GM12878 (cell line): Measurements from ENCODE around the gene CAPN14. TPM values are rescaled to one million over a fixed set of nuclear protein-coding genes. Genes with fewer than 3 reads are reported as not detected.

Experiments used
- ATAC-seq: fragments of 200-7000 bp; cut with Tn5 transposase; 3 replicates; pipeline ENCODE4 v1.9.1; 2020; ENCODE audit warnings: mild to moderate bottlenecking, moderate library complexity
- BruUV-seq: library from RNA; stranded (reverse); fragments of 400-500 nt; replicated peaks from 2 replicates; lab custom pipeline; 2021; lab: Mats Ljungman, UMichigan
- CTCF ChIA-PET: fragments of 300-600 bp; sonication (Branson Sonifier 250); formaldehyde crosslinking; extraction: SDS; loops from one replicate; lab custom pipeline; 2021; ENCODE audit warnings: inconsistent platforms; lab: Yijun Ruan, JAX
- POLR2A ChIA-PET: fragments of 350-600 bp; formaldehyde crosslinking; extraction: SDS; loops from one replicate; lab custom pipeline; 2021; ENCODE audit warnings: inconsistent platforms; lab: Charles Lee
- RAD21 ChIA-PET: fragments of 300-600 bp; sonication (Branson Sonifier 250); formaldehyde crosslinking; loops from one replicate; lab custom pipeline; 2023; ENCODE audit warnings: antibody characterized with exemption; ENCODE audit not compliant: unreplicated experiment; lab: Charles Lee
- SMC1A ChIA-PET: fragments of 300-600 bp; sonication (Branson Sonifier 250); formaldehyde crosslinking; loops from one replicate; lab custom pipeline; 2023; ENCODE audit not compliant: unreplicated experiment, uncharacterized antibody; lab: Charles Lee
- DNase-seq: peaks from one replicate; pipeline ENCODE4 v3.0.0-alpha.2; 2011; ENCODE audit warnings: low read depth, low spot score
- FAIRE-seq: peaks from 3 replicates; lab custom pipeline; 2011; peaks lifted over from hg19 to GRCh38; lab: Jason Lieb, UNC
- H2AFZ ChIP-seq: 2 replicates; pipeline ENCODE4 v1.6.0; 2011; ENCODE audit warnings: low read depth, low read length, control low read depth; ENCODE audit not compliant: control insufficient read depth
- H3K27ac ChIP-seq: 2 replicates; pipeline ENCODE4 v1.5.1; 2011; ENCODE audit warnings: control low read depth; ENCODE audit not compliant: control insufficient read depth, insufficient read depth
- H3K27me3 ChIP-seq, 2 experiments: replicated peaks in 1 of 2; 2 replicates each; pipeline versions ENCODE4 v1.6.0 to v1.6.1; 2011; ENCODE audit warnings: low read length in 1 of 2; ENCODE audit not compliant: control insufficient read depth in 2 of 2, insufficient read depth in 2 of 2
- H3K36me3 ChIP-seq, 2 experiments: 2 replicates each; pipeline ENCODE4 v1.5.1; 2011; ENCODE audit warnings: low read length in 1 of 2; ENCODE audit not compliant: control insufficient read depth in 2 of 2, insufficient read depth in 2 of 2
- H3K4me1 ChIP-seq: 2 replicates; pipeline ENCODE4 v1.6.1; 2011; ENCODE audit warnings: mild to moderate bottlenecking, low read length, moderate library complexity, mixed read lengths; ENCODE audit not compliant: control insufficient read depth, insufficient read depth
- H3K4me2 ChIP-seq: 2 replicates; pipeline ENCODE4 v1.6.0; 2011; ENCODE audit warnings: control low read depth; ENCODE audit not compliant: control insufficient read depth, insufficient read depth
- H3K4me3 ChIP-seq: fragments of 200-600 bp; sonication (generic); 2 replicates; pipeline ENCODE4 v1.5.1; 2016
- H3K79me2 ChIP-seq: 2 replicates; pipeline ENCODE4 v1.6.0; 2011; ENCODE audit warnings: low read length; ENCODE audit not compliant: control insufficient read depth, insufficient read depth
- H3K9ac ChIP-seq: 2 replicates; pipeline ENCODE4 v1.8.0; 2011; ENCODE audit warnings: low read length, control low read depth, mixed read lengths; ENCODE audit not compliant: control insufficient read depth, insufficient read depth
- H3K9me3 ChIP-seq: replicated peaks from 3 replicates; pipeline ENCODE4 v1.5.1; 2011; ENCODE audit warnings: mild to moderate bottlenecking, low read length; ENCODE audit not compliant: control insufficient read depth, insufficient read depth
- H4K20me1 ChIP-seq: 2 replicates; pipeline ENCODE4 v1.6.0; 2011; ENCODE audit not compliant: control insufficient read depth, insufficient read depth
- BMI1 ChIP-seq: fragments of 450-650 bp; IDR thresholded peaks from 2 replicates; pipeline ENCODE4 v1.6.1; 2016; ENCODE audit warnings: mild to moderate bottlenecking, moderate library complexity, borderline replicate concordance
- CBX5 ChIP-seq: sonication (generic); IDR thresholded peaks from 2 replicates; pipeline ENCODE4 v1.6.1; 2016; ENCODE audit warnings: low read depth, moderate library complexity, mild to moderate bottlenecking, inconsistent platforms
- CHD2 ChIP-seq: IDR thresholded peaks from 2 replicates; pipeline ENCODE4 v1.6.1; 2011; ENCODE audit warnings: low read depth, low read length, improper control_type of control experiment, borderline replicate concordance
- DPF2 ChIP-seq: fragments of 450-650 bp; IDR thresholded peaks from 2 replicates; pipeline ENCODE4 v1.6.1; 2017; ENCODE audit warnings: mild to moderate bottlenecking
- EGR1 ChIP-seq, 2 experiments: IDR thresholded peaks; 1 replicate in 1 of 2; 2 replicates in 1 of 2; pipeline ENCODE4 v1.6.1; 2011 to 2012; ENCODE audit warnings: low read depth in 2 of 2, low read length in 2 of 2, borderline replicate concordance in 1 of 2, mild to moderate bottlenecking in 1 of 2, moderate library complexity in 1 of 2
- IRF4 ChIP-seq: IDR thresholded peaks from 2 replicates; pipeline ENCODE4 v1.6.1; 2011; ENCODE audit warnings: low read depth, low read length
- MYB ChIP-seq: fragments of 150-350 bp; IDR thresholded peaks from 2 replicates; pipeline ENCODE4 v1.6.1; 2014; ENCODE audit warnings: mild to moderate bottlenecking, low read depth, low read length, borderline replicate concordance
- MYC ChIP-seq: IDR thresholded peaks from 2 replicates; pipeline ENCODE4 v1.6.1; 2011; ENCODE audit warnings: mild to moderate bottlenecking, low read length, moderate library complexity, inconsistent platforms; ENCODE audit not compliant: insufficient read depth, insufficient replicate concordance, insufficient read length, severe bottlenecking
- PRDM15 ChIP-seq: fragments of 450-650 bp; formaldehyde crosslinking; IDR thresholded peaks from 2 replicates; pipeline ENCODE4 v1.4.0; 2020; ENCODE audit warnings: mild to moderate bottlenecking, moderate library complexity
- SREBF1 ChIP-seq: IDR thresholded peaks from 2 replicates; pipeline ENCODE4 v1.6.1; 2012; ENCODE audit warnings: mild to moderate bottlenecking, low read length
- SRF ChIP-seq, 2 experiments: IDR thresholded peaks; 2 replicates each; pipeline ENCODE4 v1.6.1; 2011; ENCODE audit warnings: low read depth in 2 of 2, low read length in 2 of 2, mild to moderate bottlenecking in 1 of 2, moderate library complexity in 1 of 2
- STAT3 ChIP-seq: IDR thresholded peaks from 2 replicates; pipeline ENCODE4 v1.6.1; 2011; ENCODE audit warnings: low read depth, low read length, improper control_type of control experiment
- SUZ12 ChIP-seq: fragments of 200-600 bp; sonication (generic); IDR thresholded peaks from one replicate; pipeline ENCODE4 v1.6.1; 2018; ENCODE audit warnings: antibody characterized with exemption, mild to moderate bottlenecking; ENCODE audit not compliant: unreplicated experiment
- TCF3 ChIP-seq: IDR thresholded peaks from 2 replicates; pipeline ENCODE4 v1.6.1; 2012; ENCODE audit warnings: low read depth, mild to moderate bottlenecking, low read length, borderline replicate concordance; ENCODE audit not compliant: insufficient read depth
- USF2 ChIP-seq: IDR thresholded peaks from 2 replicates; pipeline ENCODE4 v1.6.1; 2011; ENCODE audit warnings: low read depth, low read length, improper control_type of control experiment, borderline replicate concordance
- ZNF274 ChIP-seq: IDR thresholded peaks from one replicate; pipeline ENCODE4 v1.8.0; 2011; ENCODE audit not compliant: insufficient read length, insufficient read depth
- whole genome bisulfite sequencing: methylation state at CpG from one replicate; pipeline ENCODE4 v1.1.6; 2016; ENCODE audit warnings: low lambda C conversion rate; ENCODE audit not compliant: insufficient replicate concordance, insufficient coverage; ENCODE audit errors: missing lambda C conversion rate; 5-methylcytosine and 5-hydroxymethylcytosine counted together
- in situ Hi-C: fragments of 300-500 bp; cut with MboI; formaldehyde crosslinking; loops from 9 replicates; pipeline ENCODE4 v1.14.3; 2018; ENCODE audit warnings: mixed read lengths
- intact Hi-C: fragments of 100-400 bp; cut with micrococcal nuclease; formaldehyde crosslinking; loops from one replicate; pipeline ENCODE4 v1.14.2; 2022; ENCODE audit not compliant: unreplicated experiment
- polyA plus RNA-seq, 11 experiments: library from polyadenylated mRNA; depleted of rRNA in 4 of 11; unstranded in 6 of 11; stranded (reverse) in 5 of 11; fragments of >200 nt; fragmentation: Nextera tagmentation in 4 of 11; fragmentation: Illumina TruSeq in 1 of 11; extraction: Ambion mirVana in 4 of 11; extraction: Trizol in 1 of 11; gene quantifications; 1 replicate in 1 of 11; 2 replicates in 10 of 11; pipeline versions ENCODE4 v1.2.1 to v1.2.3, GENCODE V29; 2011 to 2016; ENCODE audit warnings: inconsistent platforms in 2 of 11, missing spikeins in 2 of 11, low read depth in 1 of 11
- total RNA-seq, 4 experiments: library from RNA; depleted of rRNA in 3 of 4; stranded (reverse); fragments of >200 nt in 3 of 4; fragmentation: Illumina TruSeq in 1 of 4; extraction: Trizol in 1 of 4; gene quantifications; 2 replicates each; pipeline versions ENCODE4 v1.2.1 to v1.2.3, GENCODE V29; 2013 to 2021
- TF ChIP-seq, protein P1 (sequence below): fragments of 450-650 bp; IDR thresholded peaks from 2 replicates; pipeline ENCODE4 v1.6.1; 2018; ENCODE audit warnings: mild to moderate bottlenecking, low read depth, moderate library complexity; ENCODE audit not compliant: partially characterized antibody

CAPN14 gene
- total and polyA plus RNA-seq, 10 of the 15 experiments (the other 5 are each of a cell fraction or from before 2014, with no cell fraction given) = 0.08 to 1.5 (median 1.1) TPM

- TF ChIP-seq TCF3 (no peak), USF2 (no peak), MYC (no peak), CHD2 (no peak), EGR1 (IDR thresholded peaks at IDR 0.05; ENCODE audit: borderline replicate concordance in 1 of 2, low read depth in 2 of 2, low read length in 2 of 2) (no peak), SUZ12 (no peak)
Observed at GRCh38 chr2:31132786-31133185, 84.5 kb downstream of the CAPN14 start (continued).

GRCh38 chr2:31131871-31132270 lies 85.4 kb downstream of the CAPN14 start:
- Histone ChIP-seq H3K9ac (no peak overlapping the region), H3K4me1 (no peaks in the 10 kb centered on the region), H3K27ac (no peak overlapping the region), H3K79me2 (no peaks in the 10 kb centered on the region), H3K9me3 (no peaks in the 10 kb centered on the region), H3K36me3 (no peaks in the 10 kb centered on the region), H3K27me3 (peaks cover 0 to 8% of the 10 kb centered on the region in 2 experiments; a peak in 2 of 4 replicates), H3K4me3 (no peak overlapping the region), H3K4me2 (no peak overlapping the region), H2AFZ (no peak overlapping the region), H4K20me1 (no peaks in the 10 kb centered on the region)
- SMC1A ChIA-PET = interaction anchor here (1.1 to 1.4 kb wide), 2 partner anchors 15 to 38 kb away, joined by 3 read pairs; no protein-coding TSS in a partner anchor
- ATAC-seq (no peak), FAIRE-seq (no peak), DNase-seq (no peak)
- RAD21 ChIA-PET = no interaction called here
- intact Hi-C loops = no loop called here
- BruUV-seq = no TSS peak
- 16% methylated on average over 4 of the region's 4 CpGs for WGBS
- CTCF ChIA-PET = interaction anchor here (1.1 to 4.2 kb wide), 3 partner anchors 39 to 127 kb away, joined by 3 to 11 read pairs (median 4); no protein-coding TSS in a partner anchor
- POLR2A ChIA-PET = no interaction called here
- in situ Hi-C loops = no loop called here
- TF ChIP-seq SRF (IDR thresholded peaks at IDR 0.05; ENCODE audit: low read depth in 2 of 2, low read length in 2 of 2) (no peak), DPF2 (no peak), IRF4 (no peak), STAT3 (no peak), BMI1 (no peak), CBX5 (no peak), SREBF1 (no peak), ZNF274 (no peak), PRDM15 (no peak), MYB (no peak)
- TF ChIP-seq, protein P1, sequence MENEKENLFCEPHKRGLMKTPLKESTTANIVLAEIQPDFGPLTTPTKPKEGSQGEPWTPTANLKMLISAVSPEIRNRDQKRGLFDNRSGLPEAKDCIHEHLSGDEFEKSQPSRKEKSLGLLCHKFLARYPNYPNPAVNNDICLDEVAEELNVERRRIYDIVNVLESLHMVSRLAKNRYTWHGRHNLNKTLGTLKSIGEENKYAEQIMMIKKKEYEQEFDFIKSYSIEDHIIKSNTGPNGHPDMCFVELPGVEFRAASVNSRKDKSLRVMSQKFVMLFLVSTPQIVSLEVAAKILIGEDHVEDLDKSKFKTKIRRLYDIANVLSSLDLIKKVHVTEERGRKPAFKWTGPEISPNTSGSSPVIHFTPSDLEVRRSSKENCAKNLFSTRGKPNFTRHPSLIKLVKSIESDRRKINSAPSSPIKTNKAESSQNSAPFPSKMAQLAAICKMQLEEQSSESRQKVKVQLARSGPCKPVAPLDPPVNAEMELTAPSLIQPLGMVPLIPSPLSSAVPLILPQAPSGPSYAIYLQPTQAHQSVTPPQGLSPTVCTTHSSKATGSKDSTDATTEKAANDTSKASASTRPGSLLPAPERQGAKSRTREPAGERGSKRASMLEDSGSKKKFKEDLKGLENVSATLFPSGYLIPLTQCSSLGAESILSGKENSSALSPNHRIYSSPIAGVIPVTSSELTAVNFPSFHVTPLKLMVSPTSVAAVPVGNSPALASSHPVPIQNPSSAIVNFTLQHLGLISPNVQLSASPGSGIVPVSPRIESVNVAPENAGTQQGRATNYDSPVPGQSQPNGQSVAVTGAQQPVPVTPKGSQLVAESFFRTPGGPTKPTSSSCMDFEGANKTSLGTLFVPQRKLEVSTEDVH = no peak
